Cortex of kidney (tissue), 1 donor: ENCODE data around the gene CTSE.
"Not testable (repeated sequence)": the region's sequence is repeated elsewhere in the genome, so short reads cannot be mapped to it uniquely, and the experiment has no call there.

ENCODE experiments used
- DNase-seq: peaks from one replicate; lab custom pipeline; 2025; lab: John Stamatoyannopoulos, UW

The CTSE gene

GRCh38 chr1:206014601-206015000, 9.1 kb downstream of the CTSE start:
- DNase-seq = no peak

DNA sequence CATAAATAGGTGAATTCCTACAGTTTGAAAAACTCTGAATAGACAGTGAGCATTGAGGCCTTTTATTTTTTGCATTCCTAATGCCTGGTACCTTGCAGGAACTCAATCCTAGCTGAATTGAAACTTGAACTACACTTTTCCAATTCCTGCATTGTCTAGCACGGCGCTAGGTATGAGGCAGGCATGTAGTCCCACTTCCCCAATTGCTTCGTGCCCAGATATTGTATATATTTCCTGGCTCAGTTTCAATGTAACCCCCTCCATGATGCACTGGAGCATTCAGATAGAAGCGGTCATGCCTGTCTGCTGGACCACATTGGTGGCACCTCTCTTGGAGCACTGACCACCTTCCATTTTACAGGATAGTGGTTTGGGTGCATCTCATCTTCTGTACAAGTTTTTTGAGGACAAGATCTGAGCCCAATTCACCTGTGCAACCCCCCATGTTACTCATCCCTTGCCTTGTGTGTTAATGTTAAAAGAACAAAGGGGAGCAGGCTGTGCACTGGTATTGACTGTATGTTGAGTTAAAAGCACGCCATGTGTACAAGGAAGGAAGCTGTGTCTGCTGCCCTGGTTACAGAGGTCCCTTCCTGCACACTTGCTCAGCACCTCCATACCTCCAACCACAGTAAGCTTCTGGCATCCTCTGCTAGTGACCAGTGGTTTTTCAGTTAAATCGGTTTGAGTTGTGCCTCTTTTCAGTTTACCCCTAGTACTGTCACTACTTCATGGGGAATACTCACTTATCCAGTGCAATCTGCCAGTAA, 10.5 kb downstream of the CTSE start:
- no peak for DNase-seq

- no peak for DNase-seq
Observed at GRCh38 chr1:206012086-206012859, 11.4 kb downstream of the CTSE start.

DNA sequence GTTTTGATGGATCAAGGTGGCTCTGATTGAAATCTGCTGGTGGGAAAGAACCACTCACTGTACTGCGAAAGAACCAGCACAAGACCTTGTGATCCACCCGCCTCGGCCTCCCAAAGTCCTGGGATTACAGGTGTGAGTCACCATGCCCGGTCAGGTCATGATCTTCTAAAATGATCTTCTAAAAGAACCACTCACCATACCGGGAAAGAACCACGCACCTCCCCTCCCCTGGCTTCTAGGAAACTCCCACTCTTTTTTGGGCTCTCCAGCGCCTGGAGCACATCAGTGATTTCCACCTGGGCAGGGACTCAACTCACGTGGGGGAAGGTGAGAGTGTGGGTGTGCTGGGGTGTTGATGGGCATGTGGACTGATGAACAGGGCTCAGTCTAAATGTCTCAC, 12.6 kb downstream of the CTSE start:
- no peak for DNase-seq

- DNase-seq = no peak
Observed at GRCh38 chr1:206010060-206010459, 13.6 kb downstream of the CTSE start.

- DNase-seq = no peak
Observed at GRCh38 chr1:206006946-206007345, 16.7 kb downstream of the CTSE start.

GRCh38 chr1:206005778-206006180, 17.9 kb downstream of the CTSE start:
- DNase-seq = no peak

- no peak for DNase-seq
Observed at GRCh38 chr1:206005234-206005633, 18.5 kb downstream of the CTSE start.

GRCh38 chr1:206004826-206005225, 18.9 kb downstream of the CTSE start:
- DNase-seq = no peak

- DNase-seq = no peak
Observed at GRCh38 chr1:206003854-206004800, 19.6 kb downstream of the CTSE start.

- DNase-seq = no peak
Observed at GRCh38 chr1:206002871-206003801, 20.6 kb downstream of the CTSE start, which contains the start of gene RAB7B. Gene RAB7B (minus strand): TSS chr1:206003395. CDS start chr1:205994135, 9,260 bp downstream.

DNA sequence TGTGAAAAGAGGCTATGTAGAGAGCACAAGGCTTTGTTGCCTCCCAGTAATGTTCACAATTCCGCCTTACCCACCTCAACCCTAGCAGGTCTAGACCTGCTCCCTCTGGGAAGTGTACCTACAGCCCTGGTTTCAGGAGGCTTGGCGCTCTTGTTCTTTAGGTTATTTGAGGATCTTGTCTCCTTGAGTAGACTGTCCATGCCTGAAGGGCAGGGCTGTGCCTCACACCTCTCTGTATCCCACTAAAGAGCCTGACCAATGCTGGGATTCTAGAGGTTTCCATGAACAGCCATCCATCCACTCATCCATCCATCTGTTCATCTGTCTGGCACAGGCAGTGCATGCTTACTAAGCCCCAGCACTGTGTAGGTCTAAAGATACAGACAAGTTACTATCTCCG, 21.5 kb downstream of the CTSE start:
- DNase-seq = no peak

DNA sequence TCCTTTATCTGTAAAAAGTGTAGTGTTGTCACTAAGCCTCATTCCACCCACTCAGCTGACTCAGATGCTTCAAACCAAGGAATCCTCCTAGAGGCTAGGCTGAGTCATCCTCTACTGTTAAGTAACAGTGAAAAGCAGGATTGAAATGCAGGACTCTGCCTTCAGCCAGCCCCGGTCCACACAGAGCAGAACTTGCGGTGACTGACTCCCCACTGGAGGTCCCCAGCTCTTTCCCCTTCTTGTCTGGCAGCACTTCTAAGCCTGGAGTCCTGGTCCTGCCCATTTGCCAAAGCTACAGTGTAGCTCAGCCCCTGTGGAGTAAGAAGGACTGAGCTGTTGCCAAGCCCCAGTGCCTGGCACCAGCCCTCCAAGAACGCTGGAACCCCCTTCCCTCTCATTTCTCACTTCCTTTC, 22.2 kb downstream of the CTSE start:
- no peak for DNase-seq

DNA sequence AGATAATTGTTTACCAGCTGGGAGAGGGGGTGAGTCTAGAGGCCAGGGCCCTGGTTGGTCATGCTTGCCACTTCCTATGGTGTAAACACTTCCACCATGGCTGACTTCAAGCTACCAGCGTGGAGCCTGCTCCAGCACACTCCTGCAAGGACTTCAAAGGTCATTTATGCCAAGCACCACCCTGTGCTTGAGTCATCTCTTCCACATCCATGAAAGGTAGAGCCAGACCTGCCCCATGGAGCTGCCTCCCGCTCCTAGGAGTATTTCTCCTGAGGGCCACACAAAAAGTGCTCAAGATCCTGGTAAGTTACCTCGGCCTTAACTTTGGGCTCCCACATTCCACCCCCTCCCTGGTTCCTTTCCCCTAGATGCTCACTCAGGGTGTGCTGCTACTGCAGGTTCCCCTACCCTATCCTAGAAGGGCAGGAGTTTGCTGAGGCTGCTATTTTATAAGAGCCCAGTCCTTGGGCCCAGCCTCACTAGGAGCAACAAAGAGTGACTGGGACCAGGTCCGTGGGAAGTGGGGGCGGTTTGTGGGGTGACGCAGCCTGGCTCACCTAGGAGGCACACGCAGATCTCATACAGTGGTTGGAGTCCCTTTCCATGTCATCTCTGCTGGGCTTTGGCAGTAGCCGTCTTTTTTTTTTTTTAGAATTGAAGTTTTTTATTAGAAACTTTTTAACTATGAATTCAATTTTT, 22.9 kb downstream of the CTSE start:
- no peak for DNase-seq

DNA sequence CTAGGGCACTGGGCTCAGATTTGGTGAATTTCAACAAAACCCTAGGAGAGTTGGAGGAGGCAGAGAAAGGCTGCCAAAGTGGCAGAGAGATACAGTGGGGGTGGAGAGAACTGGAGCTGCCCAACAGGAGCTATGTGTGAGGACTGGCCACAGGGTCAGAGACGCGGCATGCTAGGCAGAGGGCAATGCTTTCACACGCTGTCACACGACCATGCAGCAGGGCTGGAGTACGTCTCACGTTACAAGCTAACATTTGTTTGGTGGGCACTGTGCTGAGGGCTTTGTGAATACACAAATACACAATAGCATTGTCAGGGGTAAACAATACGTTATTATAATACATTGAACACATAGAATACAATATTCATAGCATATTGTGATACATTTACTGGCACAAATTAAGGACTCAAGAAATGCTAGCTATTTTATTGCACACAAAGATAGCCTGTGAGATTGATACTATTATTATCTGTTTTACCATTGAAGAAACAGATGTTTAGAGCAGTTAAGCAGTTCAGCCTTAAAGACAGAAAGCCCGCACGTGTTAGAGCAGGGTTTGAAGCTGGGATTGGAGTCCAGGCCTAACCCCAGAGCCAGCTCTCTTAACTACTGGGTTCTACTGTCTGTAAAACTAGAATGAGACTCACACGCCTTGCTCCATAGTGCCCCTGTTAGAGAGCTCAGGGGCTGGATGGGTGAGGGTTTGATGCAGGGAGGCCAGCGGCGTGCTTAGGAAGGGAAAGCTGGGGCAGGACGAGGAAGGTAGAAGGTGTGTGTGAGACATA, 25.0 kb downstream of the CTSE start:
- DNase-seq = no peak

- not testable (repeated sequence) for DNase-seq
Observed at GRCh38 chr1:205996641-205997040, 27.1 kb downstream of the CTSE start.

- no peak for DNase-seq
Observed at GRCh38 chr1:205994346-205994745, 29.3 kb downstream of the CTSE start.

GRCh38 chr1:205993068-205993467, 30.6 kb downstream of the CTSE start:
- DNase-seq = no peak

DNA sequence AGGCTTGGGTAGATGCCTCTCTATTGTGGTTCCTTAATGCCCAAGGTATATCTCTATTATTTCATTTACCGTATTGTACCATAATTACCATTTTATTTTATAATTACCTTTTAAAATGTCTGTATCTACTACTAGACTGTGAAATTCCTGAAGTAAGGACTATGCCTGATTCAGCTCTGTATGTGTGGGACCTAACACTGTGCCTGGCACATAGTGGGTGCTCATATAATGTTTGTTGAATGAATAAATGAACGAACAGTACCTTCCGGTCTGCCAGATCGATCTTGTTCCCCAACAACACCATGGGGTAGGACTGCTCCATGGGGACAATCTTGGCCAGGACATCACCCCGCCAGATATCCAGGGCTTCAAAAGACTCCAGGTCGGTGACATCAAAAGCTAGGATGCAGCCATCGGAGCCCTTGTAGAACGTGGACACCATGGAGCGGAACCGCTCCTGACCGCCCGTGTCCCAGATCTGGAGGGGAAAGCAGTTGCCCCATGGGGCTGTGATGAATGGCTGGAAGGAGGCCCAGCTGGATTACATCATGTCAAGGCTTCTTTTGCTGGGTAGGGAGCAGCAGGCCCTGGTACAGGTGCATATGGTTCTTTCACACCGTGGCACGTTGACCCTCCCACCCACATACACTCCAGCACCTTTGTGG, 31.3 kb downstream of the CTSE start:
- no peak for DNase-seq
